ENCODE data around the gene CDC42EP2.
A peak's percentile ranks its signal among the peaks of the same experiment; 100 is the strongest.
"Not testable (repeated sequence)": the region's sequence is repeated elsewhere in the genome, so short reads cannot be mapped to it uniquely, and the experiment has no call there.

CDC42EP2 gene

DNA sequence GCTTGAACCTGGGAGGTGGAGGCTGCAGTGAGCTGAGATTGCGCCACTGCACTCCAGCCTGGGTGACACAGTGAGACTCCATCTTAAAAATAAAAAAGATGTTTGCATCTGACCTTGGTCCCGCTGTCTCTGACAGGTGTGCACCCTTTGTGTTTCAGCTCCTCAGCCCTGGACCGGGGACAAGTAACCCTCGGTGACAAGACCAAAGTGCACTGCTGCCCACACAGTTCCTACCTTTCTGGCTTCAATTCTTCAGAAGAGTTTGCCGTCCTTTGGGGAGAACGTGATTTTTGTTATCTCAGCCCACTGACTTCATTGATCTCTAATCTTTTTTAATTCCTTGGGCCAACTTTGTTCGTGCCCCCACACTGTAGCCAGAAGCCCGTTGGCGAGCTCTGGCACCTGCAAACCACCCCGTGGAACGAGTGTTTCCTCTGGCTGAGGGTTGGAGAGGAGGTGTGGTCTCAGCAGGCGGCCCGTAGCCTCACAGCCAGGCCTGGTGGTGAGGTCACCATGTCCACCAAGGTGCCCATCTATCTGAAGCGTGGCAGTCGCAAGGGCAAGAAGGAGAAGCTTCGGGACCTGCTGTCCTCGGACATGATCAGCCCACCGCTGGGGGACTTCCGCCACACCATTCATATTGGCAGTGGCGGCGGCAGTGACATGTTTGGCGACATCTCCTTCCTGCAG is 5.9 kb downstream of the CDC42EP2 start:
- no peak for DNase-seq (ENCODE audit: low read depth)

GRCh38 chr11:65321076-65321475 is 6.4 kb downstream of the CDC42EP2 start:
- no peak for DNase-seq (ENCODE audit: low read depth)

- DNase-seq (ENCODE audit: low read depth) = no peak
These were observed 7.3 kb downstream of the CDC42EP2 start for GRCh38 chr11:65321828-65322485.

DNA sequence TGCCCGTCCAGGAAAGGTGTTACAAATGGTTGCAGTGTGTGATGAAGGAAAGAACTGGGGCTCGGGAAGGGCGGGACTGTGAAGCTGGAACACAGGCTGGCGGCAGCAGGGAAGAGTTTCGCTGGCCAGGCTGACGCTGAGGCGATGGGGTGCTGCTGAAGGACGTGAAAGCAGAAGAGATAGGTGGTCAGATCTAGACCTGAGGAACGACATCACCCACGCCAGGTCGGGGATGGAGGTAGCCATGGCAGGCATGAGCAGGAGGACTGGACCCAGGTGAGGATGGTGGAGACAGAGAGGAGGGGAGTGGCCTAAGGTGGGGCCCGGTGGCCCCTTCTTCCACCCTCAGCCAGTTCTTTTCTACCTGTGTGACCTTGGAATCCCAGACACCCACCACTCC is 9.1 kb downstream of the CDC42EP2 start:
- no peak for DNase-seq (ENCODE audit: low read depth)

GRCh38 chr11:65325435-65325834 is 10.8 kb downstream of the CDC42EP2 start:
- no peak for DNase-seq (ENCODE audit: low read depth)

DNA sequence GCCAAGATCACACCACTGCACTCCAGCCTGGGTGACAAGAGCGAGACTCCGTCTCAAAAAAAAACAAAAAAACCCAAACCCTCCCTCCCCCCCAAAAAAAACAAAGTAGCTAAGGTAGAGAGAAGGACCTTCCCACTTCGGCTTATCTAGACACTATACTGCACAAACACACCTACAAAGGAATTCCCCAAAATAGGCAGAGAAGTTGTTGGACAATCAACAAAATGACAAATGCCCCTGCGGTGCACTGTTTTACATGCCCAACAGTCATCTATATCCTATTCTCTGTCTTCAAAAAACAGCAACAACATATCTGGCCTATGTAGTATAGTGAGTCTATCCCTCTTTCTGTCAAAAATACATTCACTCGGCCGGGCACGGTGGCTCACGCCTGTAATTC is 12.4 kb downstream of the CDC42EP2 start:
- DNase-seq (ENCODE audit: low read depth) = no peak

DNA sequence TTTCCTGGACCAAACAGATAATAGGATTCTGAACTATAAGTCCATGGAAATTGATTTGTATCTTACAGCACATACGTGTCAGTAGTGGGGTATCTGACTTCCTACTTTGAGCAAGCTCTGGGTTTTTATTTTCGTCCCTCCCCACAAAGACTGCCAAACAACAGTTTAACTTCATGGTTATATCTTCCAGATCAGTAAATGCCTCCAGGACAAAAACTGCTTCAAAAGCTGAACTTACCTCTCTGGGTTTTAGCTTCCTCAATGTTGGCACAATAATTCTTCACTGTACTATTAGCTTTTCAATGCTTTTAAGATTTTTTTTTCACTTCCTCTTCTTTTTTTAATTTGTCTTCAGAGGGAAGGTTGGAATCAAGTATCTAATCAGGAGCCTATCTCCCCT is 14.8 kb downstream of the CDC42EP2 start:
- no peak for DNase-seq (ENCODE audit: low read depth)

DNA sequence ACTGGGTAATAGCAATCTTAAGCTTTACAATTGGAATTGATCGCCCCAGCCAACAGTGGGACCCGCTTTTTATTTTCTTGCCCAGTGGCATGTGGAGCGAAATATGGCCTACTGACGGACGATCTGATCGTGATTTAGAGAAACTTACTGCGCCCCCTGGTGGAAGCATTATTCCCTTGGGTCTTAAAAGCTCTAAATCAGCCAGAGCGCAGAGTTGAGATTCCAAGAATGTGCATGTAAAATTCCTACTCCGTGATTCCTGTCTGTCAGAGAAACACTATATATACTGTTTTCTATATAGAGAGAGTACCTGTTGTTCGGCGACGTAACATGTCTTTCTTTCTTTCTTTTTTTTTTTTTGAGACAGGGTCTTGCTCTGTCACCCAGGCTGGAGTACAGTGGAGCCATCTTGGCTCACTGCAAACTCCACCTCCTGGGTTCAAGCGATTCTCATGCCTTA is 15.3 kb downstream of the CDC42EP2 start:
- peak; percentile 84 for DNase-seq (ENCODE audit: low read depth)

GRCh38 chr11:65330544-65330943 is 15.9 kb downstream of the CDC42EP2 start:
- no peak for DNase-seq (ENCODE audit: low read depth)

GRCh38 chr11:65332591-65332990 is 17.9 kb downstream of the CDC42EP2 start:
- DNase-seq (ENCODE audit: low read depth) = not testable (repeated sequence)

DNA sequence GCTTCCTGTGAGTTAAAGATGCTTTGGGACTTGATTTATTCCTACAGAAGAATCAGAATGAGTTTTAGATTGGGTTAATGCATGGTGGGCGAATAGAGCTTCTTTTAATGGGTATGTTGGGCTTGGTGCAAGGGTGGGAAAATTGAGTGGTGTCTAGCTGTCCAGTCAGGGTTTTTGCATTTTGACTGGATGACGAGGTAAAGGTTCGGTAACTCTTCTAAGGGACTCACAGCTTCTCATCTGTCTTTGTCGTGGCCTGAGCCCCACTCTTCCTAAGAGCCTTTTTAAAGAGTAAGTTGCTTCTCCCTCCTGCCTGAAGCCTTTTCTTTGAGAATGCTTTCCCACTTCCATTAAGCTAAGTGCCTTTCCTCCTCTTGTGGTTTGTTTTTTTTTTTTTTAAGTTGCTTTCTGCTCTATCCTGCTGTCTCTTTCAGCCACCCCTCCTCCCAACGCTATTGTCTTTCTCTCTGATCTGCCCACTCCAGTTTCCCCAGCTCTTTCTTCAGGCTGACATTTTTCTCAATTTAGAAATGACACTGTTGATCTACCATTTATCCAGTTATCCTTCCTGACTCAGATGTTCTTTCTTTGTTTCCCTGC is 20.1 kb downstream of the CDC42EP2 start:
- DNase-seq (ENCODE audit: low read depth) = no peak

DNA sequence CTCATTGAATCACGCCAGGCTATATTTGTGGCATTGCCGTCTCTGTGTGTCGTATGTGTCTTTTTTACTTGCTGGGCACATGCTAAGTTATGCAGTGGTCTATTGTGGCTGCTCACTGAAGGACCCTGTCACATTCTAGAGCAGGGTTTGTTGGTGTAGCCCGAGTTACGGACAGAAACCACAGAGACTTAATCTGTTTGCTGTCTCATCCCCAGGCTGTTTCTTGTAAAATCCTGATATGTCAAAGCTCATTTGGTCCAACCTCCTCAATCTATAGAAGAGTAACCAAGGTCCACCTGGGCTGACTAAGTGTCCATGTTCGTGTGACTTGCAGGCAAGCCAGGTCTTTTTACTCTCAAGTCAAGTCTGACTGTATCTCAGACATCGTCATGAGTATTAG is 24.0 kb downstream of the CDC42EP2 start:
- DNase-seq (ENCODE audit: low read depth) = no peak

DNA sequence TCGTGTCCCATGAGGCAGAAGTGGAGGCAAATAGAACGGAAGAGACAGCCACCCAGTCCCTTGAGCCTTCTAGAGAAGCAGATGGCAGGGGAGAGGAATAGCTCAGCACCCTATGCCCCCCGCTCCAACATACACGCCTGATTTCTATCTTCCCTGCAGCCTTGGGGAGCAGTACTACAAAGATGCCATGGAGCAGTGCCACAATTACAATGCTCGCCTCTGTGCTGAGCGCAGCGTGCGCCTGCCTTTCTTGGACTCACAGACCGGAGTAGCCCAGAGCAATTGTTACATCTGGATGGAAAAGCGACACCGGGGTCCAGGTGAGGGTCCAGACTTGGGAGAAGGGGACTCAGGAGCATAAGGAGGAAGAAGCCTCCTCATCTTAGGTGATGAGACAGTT is 25.6 kb downstream of the CDC42EP2 start:
- DNase-seq (ENCODE audit: low read depth) = no peak

GRCh38 chr11:65341856-65342255 is 27.2 kb downstream of the CDC42EP2 start:
- no peak for DNase-seq (ENCODE audit: low read depth)

DNA sequence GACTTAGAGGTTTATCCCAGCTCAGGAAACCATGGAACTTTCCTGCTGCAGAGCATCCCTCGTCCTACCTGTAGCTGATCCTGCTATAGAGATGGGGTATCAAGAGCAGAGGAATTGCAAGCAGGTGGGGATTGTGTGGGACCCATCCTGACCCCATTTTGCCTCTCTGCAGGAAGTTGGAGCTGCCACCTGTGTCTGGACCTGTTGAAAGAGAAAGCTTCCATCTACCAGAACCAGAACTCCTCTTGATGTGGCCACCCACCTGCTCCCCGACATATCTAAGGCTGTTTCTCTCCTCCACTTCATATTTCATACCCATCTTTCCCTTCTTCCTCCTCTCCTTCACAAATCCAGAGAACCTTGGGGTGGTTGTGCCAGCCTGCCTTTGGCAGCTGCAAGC is 36.8 kb downstream of the CDC42EP2 start:
- no peak for DNase-seq (ENCODE audit: low read depth)

DNA sequence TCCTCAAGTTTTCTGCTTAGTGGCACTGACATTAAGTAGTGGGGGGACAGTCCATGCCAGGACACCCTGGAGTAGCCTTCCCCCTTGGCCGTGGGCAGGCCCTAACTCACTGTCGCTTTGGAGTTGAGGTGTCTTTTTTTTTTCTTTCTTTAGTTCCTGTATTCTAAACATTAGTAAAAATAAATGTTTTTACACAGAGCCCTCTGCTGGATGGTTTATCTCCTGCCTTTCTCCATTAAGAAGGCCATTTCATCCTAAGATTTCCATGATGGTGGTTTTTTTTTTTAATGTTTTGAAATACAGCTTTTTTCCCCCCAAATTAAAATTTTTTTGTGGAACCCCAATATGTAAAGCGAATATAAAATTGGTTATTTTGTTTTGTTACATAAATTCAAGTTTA is 38.1 kb downstream of the CDC42EP2 start:
- no peak for DNase-seq (ENCODE audit: low read depth)

GRCh38 chr11:65353376-65353775 is 38.7 kb downstream of the CDC42EP2 start:
- no peak for DNase-seq (ENCODE audit: low read depth)

- DNase-seq (ENCODE audit: low read depth) = no peak
These were observed 39.2 kb downstream of the CDC42EP2 start for GRCh38 chr11:65353900-65354264.

- DNase-seq (ENCODE audit: low read depth) = peak; percentile 98
These were observed 39.8 kb downstream of the CDC42EP2 start, which contains the start of gene TIGD3 for GRCh38 chr11:65354265-65355012. TIGD3 (plus strand) TSS chr11:65354751; CDS start chr11:65355809, 1,058 bp downstream.

GRCh38 chr11:65355013-65355775 is 40.5 kb downstream of the CDC42EP2 start:
- peak; percentile 37 for DNase-seq (ENCODE audit: low read depth)

- no peak for DNase-seq (ENCODE audit: low read depth)
These were observed 41.2 kb downstream of the CDC42EP2 start for GRCh38 chr11:65355776-65356393.
